Measurements from ENCODE around the gene LCNL1. TPM values are rescaled to one million over a fixed set of nuclear protein-coding genes. Genes with fewer than 3 reads are reported as not detected.

LCNL1 gene
- total and polyA plus RNA-seq, 4 donors, result 0.15 to 2.7 (median 1.4) TPM

DNA sequence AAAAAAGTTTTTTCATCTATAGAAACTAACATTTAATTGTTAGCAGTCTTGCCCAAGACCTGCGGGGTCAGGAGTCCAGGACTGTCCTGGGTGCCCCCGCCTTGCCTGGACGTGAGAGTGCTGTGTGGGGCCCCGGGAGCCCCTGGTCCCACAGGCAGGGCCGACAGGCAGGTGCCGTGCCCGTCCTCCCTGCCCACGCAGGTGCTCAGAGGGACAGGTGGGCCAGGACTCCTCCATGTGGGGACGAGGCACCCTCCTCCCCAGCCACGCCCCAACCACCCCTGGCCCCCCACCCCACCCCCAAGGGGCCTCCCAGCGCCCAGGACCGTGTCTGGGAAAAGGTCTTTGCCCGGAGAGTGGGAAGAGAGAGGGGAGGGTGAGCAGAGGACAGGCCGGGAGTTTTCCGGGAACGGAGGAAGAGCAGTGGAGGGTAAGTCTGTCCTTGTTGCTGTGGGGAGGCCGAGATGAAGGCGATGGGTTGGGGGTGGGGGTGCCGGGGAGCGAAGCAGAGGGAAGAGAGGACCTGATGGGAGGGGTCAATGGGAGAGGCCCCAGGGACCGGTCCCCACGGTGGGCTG is 33.5 kb upstream of the LCNL1 start:
- 14 to 16% methylated on average over 19 to 22 of the region's 22 CpGs for WGBS, 2 donors
- no peak for TF ChIP-seq CTCF (IDR thresholded peaks at IDR 0.05; ENCODE audit: control extremely low read depth, extremely low read depth)
- Histone ChIP-seq H3K36me3 (ENCODE audit: control insufficient read depth in 4 of 4, insufficient read depth in 4 of 4, low read length in 4 of 4) (no peaks in the 10 kb centered on the region), H3K27ac (ENCODE audit: low read depth in 1 of 2, low read length in 1 of 2) (peak overlapping the region; percentile 88 to 90), H3K27me3 (ENCODE audit: control insufficient read depth in 3 of 3, insufficient read depth in 3 of 3, low read length in 2 of 3) (no peaks in the 10 kb centered on the region), H3K4me3 (peak overlapping the region; percentile 64), H3K9ac (ENCODE audit: insufficient read depth in 1 of 2, low read length in 2 of 2) (no peak overlapping the region), H3K9me3 (ENCODE audit: control insufficient read depth in 4 of 4, insufficient read depth in 3 of 4, low read length in 3 of 4) (no peaks in the 10 kb centered on the region), H3K4me1 (ENCODE audit: control insufficient read depth in 5 of 5, insufficient read depth in 5 of 5, low read length in 5 of 5) (peaks cover 0 to 17% (median 8%) of the 10 kb centered on the region in 5 donors)
- DNase-seq, result no peak
- ATAC-seq (ENCODE audit: insufficient read depth, low FRiP score), result no peak

GRCh38 chr9:136949817-136950655 is 32.8 kb upstream of the LCNL1 start:
- peak overlapping the region; percentile 88 to 90 for H3K27ac ChIP-seq (ENCODE audit: low read depth in 1 of 2, low read length in 1 of 2)
- peak overlapping the region; percentile 64 for H3K4me3 ChIP-seq
- peak; percentile 79 for ATAC-seq (ENCODE audit: insufficient read depth, low FRiP score)
- H3K9me3 ChIP-seq (ENCODE audit: control insufficient read depth in 4 of 4, insufficient read depth in 3 of 4, low read length in 3 of 4), result no peaks in the 10 kb centered on the region
- no peaks in the 10 kb centered on the region for H3K36me3 ChIP-seq (ENCODE audit: control insufficient read depth in 4 of 4, insufficient read depth in 4 of 4, low read length in 4 of 4)
- H3K27me3 ChIP-seq (ENCODE audit: control insufficient read depth in 3 of 3, insufficient read depth in 3 of 3, low read length in 2 of 3), result no peaks in the 10 kb centered on the region
- H3K4me1 ChIP-seq (ENCODE audit: control insufficient read depth in 5 of 5, insufficient read depth in 5 of 5, low read length in 5 of 5), result peaks cover 0 to 17% (median 8%) of the 10 kb centered on the region in 5 donors
- H3K9ac ChIP-seq (ENCODE audit: insufficient read depth in 1 of 2, low read length in 2 of 2), result peak overlapping the region in 1 of 2 donors; percentile 46
- peak; percentile 82 to 89 (median 89) for DNase-seq
- TF ChIP-seq CTCF (IDR thresholded peaks at IDR 0.05; ENCODE audit: control extremely low read depth, extremely low read depth), result no peak
- WGBS, 2 donors, result 4 to 8% methylated on average over 50 to 63 of the region's 63 CpGs

- H3K4me1 ChIP-seq (ENCODE audit: control insufficient read depth in 5 of 5, insufficient read depth in 5 of 5, low read length in 5 of 5), result peaks cover 0 to 17% (median 8%) of the 10 kb centered on the region in 5 donors
- no peak overlapping the region for H3K4me3 ChIP-seq
- H3K36me3 ChIP-seq (ENCODE audit: control insufficient read depth in 4 of 4, insufficient read depth in 4 of 4, low read length in 4 of 4), result no peaks in the 10 kb centered on the region
- DNase-seq (no peak), ATAC-seq (ENCODE audit: insufficient read depth, low FRiP score) (no peak)
- H3K9ac ChIP-seq (ENCODE audit: insufficient read depth in 1 of 2, low read length in 2 of 2), result peak overlapping the region in 1 of 2 donors; percentile 46
- H3K27ac ChIP-seq (ENCODE audit: low read depth in 1 of 2, low read length in 1 of 2), result peak overlapping the region; percentile 88 to 90
- H3K27me3 ChIP-seq (ENCODE audit: control insufficient read depth in 3 of 3, insufficient read depth in 3 of 3, low read length in 2 of 3), result no peaks in the 10 kb centered on the region
- H3K9me3 ChIP-seq (ENCODE audit: control insufficient read depth in 4 of 4, insufficient read depth in 3 of 4, low read length in 3 of 4), result no peaks in the 10 kb centered on the region
- no peak for TF ChIP-seq CTCF (IDR thresholded peaks at IDR 0.05; ENCODE audit: control extremely low read depth, extremely low read depth)
- WGBS, 2 donors, result 48 to 58% methylated on average over 9 of the region's 9 CpGs
Measured at GRCh38 chr9:136950656-136951276, 32.0 kb upstream of the LCNL1 start.
